Adrenal gland (tissue), 12 donors: ENCODE measurements around the gene HSD11B2. TPM values are rescaled to one million over a fixed set of nuclear protein-coding genes. Genes with fewer than 3 reads are reported as not detected.

Source experiments
- DNase-seq, 7 donors: peaks; one replicate each; pipeline ENCODE4 v3.0.0-alpha.2; 2019 to 2020
- H3K27ac ChIP-seq, 5 donors: fragments of 200-600 bp; sonication (generic) in 4 of 5; 1 replicate in 3 of 5; 2 replicates in 2 of 5; pipeline versions ENCODE4 v1.5.1 to v1.8.0; 2016 to 2020; ENCODE audit warnings: mild to moderate bottlenecking in 1 of 5
- H3K27me3 ChIP-seq: fragments of 200-600 bp; 2 replicates; pipeline ENCODE4 v1.8.0; 2021
- H3K36me3 ChIP-seq, 2 donors: fragments of 200-600 bp; replicated peaks in 1 of 2; 1 replicate in 1 of 2; 2 replicates in 1 of 2; pipeline versions ENCODE4 v1.5.1 to v1.8.0; 2018 to 2022
- H3K4me1 ChIP-seq, 2 donors: fragments of 200-600 bp; replicated peaks in 1 of 2; 1 replicate in 1 of 2; 2 replicates in 1 of 2; pipeline versions ENCODE4 v1.5.1 to v1.8.0; 2018 to 2021
- H3K4me3 ChIP-seq, 4 donors: fragments of 200-600 bp; sonication (generic) in 3 of 4; one replicate each; pipeline ENCODE4 v1.5.1; 2016 to 2018
- H3K9me3 ChIP-seq, 3 donors: fragments of 200-600 bp; sonication (generic) in 1 of 3; replicated peaks in 1 of 3; 1 replicate in 2 of 3; 2 replicates in 1 of 3; pipeline versions ENCODE4 v1.5.1 to v1.8.0; 2016 to 2021
- POLR2A ChIP-seq, 2 donors: fragments of 450-650 bp; IDR thresholded peaks; one replicate each; pipeline ENCODE4 v1.6.1; 2017; ENCODE audit warnings: antibody characterized with exemption in 2 of 2, mild to moderate bottlenecking in 2 of 2, moderate library complexity in 1 of 2
- WGBS, 4 donors: extraction: QIAGEN DNeasy Blood & Tissue Kit in 2 of 4; methylation state at CpG; one replicate each; pipeline versions ENCODE4 v1.1.5 to v1.1.7; 2013 to 2017; 5-methylcytosine and 5-hydroxymethylcytosine counted together
- intact Hi-C, 2 donors: fragments of 100-400 bp; cut with DNase I; formaldehyde crosslinking; loops; one replicate each; pipeline versions ENCODE4 v1.14.1 to v1.15.0; 2022 to 2023
- polyA plus RNA-seq, 3 donors: library from polyadenylated mRNA; stranded (reverse); fragments of 200-250 nt in 2 of 3; fragments of 350-450 nt in 1 of 3; fragmentation: Illumina TruSeq in 1 of 3; extraction: RNeasy Lipid Tissue Mini Kit (QIAGEN cat#74804) in 1 of 3; gene quantifications; one replicate each; pipeline ENCODE4 v1.2.3, GENCODE V29; 2013 to 2014
- total RNA-seq, 9 donors: library from RNA; depleted of rRNA in 4 of 9; stranded (reverse); fragments of >200 nt in 4 of 9; fragments of 120-200 nt in 1 of 9; fragmentation: NEBNext Ultra II Directional in 1 of 9; extraction: Animal tissue kit (Norgen Biotek cat#: 25700) in 1 of 9; gene quantifications; one replicate each; pipeline versions ENCODE4 v1.1.0 to v1.2.4, GENCODE V29; 2013 to 2023
- TF ChIP-seq, protein P1 (sequence below), 6 experiments: fragments of 450-650 bp in 4 of 6; fragments of 200-600 bp in 2 of 6; sonication (generic) in 1 of 6; IDR thresholded peaks; 1 replicate in 5 of 6; 2 replicates in 1 of 6; pipeline versions ENCODE4 v1.5.1 to v1.8.0; 2016 to 2021; ENCODE audit warnings: antibody characterized with exemption in 6 of 6, mild to moderate bottlenecking in 2 of 6, moderate library complexity in 1 of 6
- donor health status: healthy with polysubstance abuse.
- donor health status: Bipolar disorder and iron deficiency.
- donor health status: DM: yes; HTN: yes; CAD: no.
- donor health status: DM: no; HTN: no; CAD: no.
- donor health status: DM: no; HTN: no; CAD: no.
- donor health status: DM: yes; HTN: yes; CAD: no.

The HSD11B2 gene
- total and polyA plus RNA-seq, 12 donors = 0.69 to 12.3 (median 4.0) TPM

DNA sequence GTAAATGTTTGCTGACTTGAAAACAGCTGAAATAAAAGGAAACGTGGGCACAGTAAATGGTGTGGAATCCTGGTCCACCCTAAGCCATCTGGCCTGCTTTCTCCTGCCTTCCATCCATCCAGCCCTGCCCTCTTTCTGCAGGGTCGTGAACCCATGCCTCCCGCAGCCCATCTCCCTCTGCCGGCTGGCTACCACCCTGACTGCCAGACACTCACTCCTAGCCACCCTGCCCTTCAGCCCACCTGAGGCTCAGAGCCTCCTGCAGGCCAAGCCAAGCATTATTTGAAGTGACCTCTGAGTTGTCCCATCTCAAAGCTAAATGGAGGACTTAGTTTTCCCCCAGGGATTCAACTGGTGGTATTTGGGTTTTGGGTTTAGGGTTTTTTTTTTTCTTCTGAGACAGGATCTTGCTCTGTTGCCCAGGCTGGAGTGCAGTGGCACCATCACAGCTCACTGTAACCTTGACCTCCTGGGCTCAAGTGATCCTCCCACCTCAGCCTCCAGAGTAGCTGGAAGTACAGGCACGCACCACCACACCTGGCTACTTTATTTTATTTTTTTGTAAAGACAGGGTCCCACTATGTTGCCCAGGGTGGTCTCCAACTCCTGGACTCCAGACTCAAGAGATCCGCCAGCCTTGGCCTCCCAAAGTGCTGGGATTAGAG is 23.0 kb upstream of the HSD11B2 start:
- intact Hi-C loops = no loop called here
- no peak for DNase-seq
- WGBS, 4 donors = 81 to 86% (median 84%) methylated on average over 6 of the region's 6 CpGs
- H3K27me3 ChIP-seq = no peaks in the 10 kb centered on the region
- TF ChIP-seq, protein P1, sequence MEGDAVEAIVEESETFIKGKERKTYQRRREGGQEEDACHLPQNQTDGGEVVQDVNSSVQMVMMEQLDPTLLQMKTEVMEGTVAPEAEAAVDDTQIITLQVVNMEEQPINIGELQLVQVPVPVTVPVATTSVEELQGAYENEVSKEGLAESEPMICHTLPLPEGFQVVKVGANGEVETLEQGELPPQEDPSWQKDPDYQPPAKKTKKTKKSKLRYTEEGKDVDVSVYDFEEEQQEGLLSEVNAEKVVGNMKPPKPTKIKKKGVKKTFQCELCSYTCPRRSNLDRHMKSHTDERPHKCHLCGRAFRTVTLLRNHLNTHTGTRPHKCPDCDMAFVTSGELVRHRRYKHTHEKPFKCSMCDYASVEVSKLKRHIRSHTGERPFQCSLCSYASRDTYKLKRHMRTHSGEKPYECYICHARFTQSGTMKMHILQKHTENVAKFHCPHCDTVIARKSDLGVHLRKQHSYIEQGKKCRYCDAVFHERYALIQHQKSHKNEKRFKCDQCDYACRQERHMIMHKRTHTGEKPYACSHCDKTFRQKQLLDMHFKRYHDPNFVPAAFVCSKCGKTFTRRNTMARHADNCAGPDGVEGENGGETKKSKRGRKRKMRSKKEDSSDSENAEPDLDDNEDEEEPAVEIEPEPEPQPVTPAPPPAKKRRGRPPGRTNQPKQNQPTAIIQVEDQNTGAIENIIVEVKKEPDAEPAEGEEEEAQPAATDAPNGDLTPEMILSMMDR (IDR thresholded peaks at IDR 0.05) = no peak
- no peak for TF ChIP-seq POLR2A (IDR thresholded peaks at IDR 0.05)
- no peaks in the 10 kb centered on the region for H3K4me1 ChIP-seq
- no peak overlapping the region for H3K4me3 ChIP-seq
- H3K9me3 ChIP-seq = no peaks in the 10 kb centered on the region
- H3K27ac ChIP-seq = no peak overlapping the region
- no peaks in the 10 kb centered on the region for H3K36me3 ChIP-seq

DNA sequence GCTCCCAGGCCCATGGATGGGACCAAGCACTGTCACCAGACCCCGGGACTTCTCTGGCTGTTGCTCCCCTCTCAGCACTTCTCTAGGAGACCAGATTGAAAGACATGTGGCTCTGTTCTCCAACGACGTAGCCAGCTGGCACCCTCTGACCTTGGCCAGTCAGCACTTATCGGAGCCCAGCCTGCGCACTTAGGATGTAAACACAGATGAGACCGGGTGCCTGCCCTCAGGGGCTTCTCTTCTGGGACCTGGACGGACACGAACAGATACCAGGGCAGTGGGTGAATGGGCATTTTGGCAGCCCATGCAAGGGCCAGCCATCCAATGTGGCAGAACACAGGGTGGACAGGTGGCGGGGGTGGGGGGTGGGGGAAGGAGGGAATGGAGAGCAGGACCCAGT is 21.3 kb upstream of the HSD11B2 start:
- intact Hi-C loops = no loop called here
- no peak for DNase-seq
- H3K9me3 ChIP-seq = no peaks in the 10 kb centered on the region
- H3K36me3 ChIP-seq = no peaks in the 10 kb centered on the region
- no peak overlapping the region for H3K27ac ChIP-seq
- WGBS, 4 donors = 71 to 100% (median 81%) methylated on average over 4 to 9 of the region's 9 CpGs
- no peak overlapping the region for H3K4me3 ChIP-seq
- H3K27me3 ChIP-seq = no peaks in the 10 kb centered on the region
- no peak for TF ChIP-seq POLR2A (IDR thresholded peaks at IDR 0.05)
- TF ChIP-seq, protein P1 (IDR thresholded peaks at IDR 0.05) = no peak
- H3K4me1 ChIP-seq = peaks cover 10% of the 10 kb centered on the region in 2 donors

DNA sequence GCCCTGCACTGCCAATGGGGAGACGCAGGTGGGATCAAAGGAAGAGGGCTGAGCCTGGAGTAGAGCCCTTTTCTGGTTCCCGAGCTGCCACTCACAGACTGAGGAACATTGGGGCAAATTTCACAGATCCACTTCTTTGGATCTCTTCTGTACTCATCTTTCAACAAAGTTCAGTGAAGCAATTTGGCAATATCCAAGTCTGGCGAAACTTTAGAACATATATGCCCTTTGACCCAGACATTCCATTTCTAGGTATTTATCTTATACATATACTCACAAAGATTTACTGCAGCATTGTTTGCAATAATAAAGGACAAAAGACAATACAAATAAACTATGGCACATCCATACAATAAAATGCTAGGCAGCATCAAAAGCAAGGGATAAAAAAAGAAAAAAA is 19.6 kb upstream of the HSD11B2 start:
- DNase-seq = no peak
- 86 to 96% (median 93%) methylated on average over 3 of the region's 3 CpGs for WGBS, 4 donors
- Histone ChIP-seq H3K4me1 (peaks cover 16 to 20% of the 10 kb centered on the region in 2 donors), H3K4me3 (no peak overlapping the region), H3K27me3 (no peaks in the 10 kb centered on the region), H3K36me3 (no peaks in the 10 kb centered on the region), H3K9me3 (no peaks in the 10 kb centered on the region), H3K27ac (no peak overlapping the region)
- intact Hi-C loops = no loop called here
- no peak for TF ChIP-seq POLR2A (IDR thresholded peaks at IDR 0.05)
- TF ChIP-seq, protein P1 (IDR thresholded peaks at IDR 0.05) = no peak

DNA sequence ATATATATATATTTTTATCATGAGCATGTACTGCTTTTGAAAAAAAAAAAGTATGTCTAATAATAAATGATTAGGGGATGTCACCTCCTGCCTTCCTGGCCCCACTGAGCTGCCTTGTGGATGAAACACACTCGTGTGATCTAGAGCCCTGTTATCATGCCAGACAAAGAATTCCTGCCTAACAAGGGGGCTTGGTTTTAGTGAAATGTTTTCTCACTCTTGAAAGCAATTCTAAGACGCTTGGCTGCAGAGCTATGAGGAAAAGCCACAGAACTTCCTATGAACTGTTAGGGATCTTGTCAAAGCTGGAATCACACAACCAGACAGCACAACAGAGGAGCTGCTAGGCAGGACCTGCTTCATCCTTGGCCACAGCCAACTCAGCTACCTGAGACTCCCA is 18.6 kb upstream of the HSD11B2 start:
- Histone ChIP-seq H3K9me3 (no peaks in the 10 kb centered on the region), H3K36me3 (no peaks in the 10 kb centered on the region), H3K4me1 (peaks cover 16 to 20% of the 10 kb centered on the region in 2 donors), H3K27ac (no peak overlapping the region), H3K27me3 (no peaks in the 10 kb centered on the region), H3K4me3 (no peak overlapping the region)
- no peak for TF ChIP-seq POLR2A (IDR thresholded peaks at IDR 0.05)
- TF ChIP-seq, protein P1 (IDR thresholded peaks at IDR 0.05) = no peak
- 55 to 64% (median 59%) methylated on average over 2 of the region's 2 CpGs for WGBS, 4 donors
- intact Hi-C loops = no loop called here
- no peak for DNase-seq
